HepG2 (cell line): ENCODE results near the gene HOXD9. TPM values are rescaled to one million over a fixed set of nuclear protein-coding genes. Genes with fewer than 3 reads are reported as not detected.

Experiments
- ATF2 ChIP-seq: sonication (generic); formaldehyde crosslinking; IDR thresholded peaks from 2 replicates; pipeline ENCODE4 v1.4.0; 2020; ENCODE audit warnings: missing genetic modification reagents
- CEBPB ChIP-seq: IDR thresholded peaks from 2 replicates; pipeline ENCODE4 v1.6.1; 2011; ENCODE audit warnings: low read depth, low read length, improper control_type of control experiment, borderline replicate concordance
- ELF1 ChIP-seq: sonication (generic); formaldehyde crosslinking; IDR thresholded peaks from 2 replicates; pipeline ENCODE4 v1.4.0; 2020; ENCODE audit warnings: missing genetic modification reagents
- HDAC1 ChIP-seq: sonication (generic); formaldehyde crosslinking; IDR thresholded peaks from 2 replicates; pipeline ENCODE4 v1.5.1; 2020; ENCODE audit warnings: mild to moderate bottlenecking, missing genetic modification reagents
- KAT8 ChIP-seq: IDR thresholded peaks from 2 replicates; pipeline ENCODE4 v1.6.1; 2016; ENCODE audit warnings: missing genetic modification reagents, missing compliant biosample characterization
- KMT2A ChIP-seq: sonication (generic); formaldehyde crosslinking; IDR thresholded peaks from 2 replicates; pipeline ENCODE4 v1.4.0; 2020; ENCODE audit warnings: missing genetic modification reagents
- MZF1 ChIP-seq: sonication (generic); formaldehyde crosslinking; IDR thresholded peaks from 2 replicates; pipeline ENCODE4 v1.8.1; 2023; ENCODE audit warnings: mild to moderate bottlenecking, missing genetic modification reagents, borderline replicate concordance
- NFRKB ChIP-seq: fragments of 450-650 bp; IDR thresholded peaks from 2 replicates; pipeline ENCODE4 v1.6.1; 2017
- NONO ChIP-seq, 2 experiments: fragments of 450-650 bp in 1 of 2; sonication (generic) in 1 of 2; formaldehyde crosslinking in 1 of 2; IDR thresholded peaks in 1 of 2; conservative IDR thresholded peaks in 1 of 2; 2 replicates each; pipeline versions ENCODE4 v1.6.1 to v1.8.0; 2017 to 2022; ENCODE audit warnings: mild to moderate bottlenecking in 1 of 2, missing genetic modification reagents in 1 of 2, moderate library complexity in 1 of 2
- NR1H2 ChIP-seq: sonication (generic); formaldehyde crosslinking; IDR thresholded peaks from 2 replicates; pipeline ENCODE4 v1.8.1; 2022; ENCODE audit warnings: low read depth, missing genetic modification reagents, borderline replicate concordance
- PATZ1 ChIP-seq: sonication (generic); formaldehyde crosslinking; IDR thresholded peaks from 2 replicates; pipeline ENCODE4 v1.4.0; 2020; ENCODE audit warnings: missing genetic modification reagents
- REPIN1 ChIP-seq: sonication (generic); formaldehyde crosslinking; IDR thresholded peaks from 2 replicates; pipeline ENCODE4 v1.8.0; 2022; ENCODE audit warnings: missing genetic modification reagents, low read depth, mild to moderate bottlenecking, borderline replicate concordance
- REXO4 ChIP-seq: sonication (generic); formaldehyde crosslinking; IDR thresholded peaks from 2 replicates; pipeline ENCODE4 v1.8.0; 2022; ENCODE audit warnings: missing genetic modification reagents, mild to moderate bottlenecking, borderline replicate concordance
- RXRA ChIP-seq: sonication (generic); formaldehyde crosslinking; IDR thresholded peaks from 2 replicates; pipeline ENCODE4 v1.5.1; 2020; ENCODE audit warnings: missing genetic modification reagents
- SMC3 ChIP-seq: IDR thresholded peaks from 2 replicates; pipeline ENCODE4 v1.6.1; 2011; ENCODE audit warnings: low read length, improper control_type of control experiment
- SPEN ChIP-seq: sonication (generic); formaldehyde crosslinking; IDR thresholded peaks from 2 replicates; pipeline ENCODE4 v1.5.1; 2020; ENCODE audit warnings: low read depth, mild to moderate bottlenecking, missing genetic modification reagents
- STAG1 ChIP-seq: sonication (generic); formaldehyde crosslinking; IDR thresholded peaks from 2 replicates; pipeline ENCODE4 v1.4.0; 2020; ENCODE audit warnings: missing genetic modification reagents
- TBP ChIP-seq: sonication (generic); formaldehyde crosslinking; IDR thresholded peaks from 2 replicates; pipeline ENCODE4 v1.5.0; 2020; ENCODE audit warnings: missing genetic modification reagents
- TFDP1 ChIP-seq: IDR thresholded peaks from 2 replicates; pipeline ENCODE4 v1.6.1; 2016; ENCODE audit warnings: missing compliant biosample characterization, missing genetic modification reagents, borderline replicate concordance
- ZBTB44 ChIP-seq: sonication (generic); formaldehyde crosslinking; IDR thresholded peaks from 2 replicates; pipeline ENCODE4 v1.4.0; 2020; ENCODE audit warnings: missing genetic modification reagents
- ZFP90 ChIP-seq: sonication (generic); formaldehyde crosslinking; IDR thresholded peaks from 2 replicates; pipeline ENCODE4 v1.8.0; 2022; ENCODE audit warnings: missing genetic modification reagents, mild to moderate bottlenecking, inconsistent platforms, borderline replicate concordance
- ZNF460 ChIP-seq: sonication (generic); formaldehyde crosslinking; IDR thresholded peaks from 2 replicates; pipeline ENCODE4 v1.5.1; 2020; ENCODE audit warnings: missing genetic modification reagents, mild to moderate bottlenecking, borderline replicate concordance
- ZNF558 ChIP-seq: sonication (generic); formaldehyde crosslinking; IDR thresholded peaks from 2 replicates; pipeline ENCODE4 v1.9.0; 2022; ENCODE audit warnings: mild to moderate bottlenecking, missing genetic modification reagents, borderline replicate concordance
- polyA plus RNA-seq, 8 experiments: library from polyadenylated mRNA; depleted of rRNA in 3 of 8; stranded (reverse) in 7 of 8; unstranded in 1 of 8; fragments of >200 nt; fragmentation: Illumina TruSeq in 4 of 8; extraction: Trizol in 4 of 8; gene quantifications; 2 replicates each; pipeline versions ENCODE4 v1.2.1 to v1.2.3, GENCODE V29; 2011 to 2016; ENCODE audit warnings: low read depth in 4 of 8, missing spikeins in 1 of 8, mixed read lengths in 1 of 8; ENCODE audit not compliant: insufficient read depth in 1 of 8
- total RNA-seq, 5 experiments: library from RNA; depleted of rRNA; stranded (reverse); fragments of >200 nt; fragmentation: Illumina TruSeq; extraction: Trizol; gene quantifications; 2 replicates each; pipeline ENCODE4 v1.2.3, GENCODE V29; 2016; ENCODE audit warnings: low read depth in 1 of 5

HOXD9 gene
- total and polyA plus RNA-seq, 2 of the 13 experiments (the other 11 are each of a cell fraction or from before 2014, with no cell fraction given), result not detected

- TF ChIP-seq RXRA (CRISPR knock-in tag), result peak; percentile 58; the same call in 1 of the 2 replicates
- TF ChIP-seq ZNF558 (CRISPR knock-in tag), result 0 out of 2 replicates have a peak, but pooled peaks have one; percentile 13
- no peak; the same call in 1 of the 2 replicates for TF ChIP-seq ZFP90 (CRISPR knock-in tag)
- TF ChIP-seq NONO (IDR thresholded peaks at IDR 0.05), result no peak
- no peak for TF ChIP-seq NONO (CRISPR knock-in tag; conservative IDR thresholded peaks at IDR 0.05)
- TF ChIP-seq NR1H2 (CRISPR knock-in tag), result no peak
- no peak for TF ChIP-seq NFRKB
- TF ChIP-seq TBP (CRISPR knock-in tag), result 0 out of 2 replicates have a peak, but pooled peaks have one; percentile 30
- TF ChIP-seq KAT8 (CRISPR knock-in tag), result no peak
- peak; percentile 59; the same call in 1 of the 2 replicates for TF ChIP-seq PATZ1 (CRISPR knock-in tag)
- TF ChIP-seq ZNF460 (CRISPR knock-in tag), result no peak; the same call in 1 of the 2 replicates
- TF ChIP-seq HDAC1 (CRISPR knock-in tag), result no peak; the same call in 1 of the 2 replicates
- TF ChIP-seq REPIN1 (CRISPR knock-in tag), result peak; percentile 76
- 0 out of 2 replicates have a peak, but pooled peaks have one; percentile 23 for TF ChIP-seq REXO4 (CRISPR knock-in tag)
- no peak for TF ChIP-seq MZF1 (CRISPR knock-in tag)
- no peak for TF ChIP-seq ZBTB44 (CRISPR knock-in tag)
- no peak for TF ChIP-seq SPEN
- peak; percentile 63; the same call in 1 of the 2 replicates for TF ChIP-seq KMT2A
- TF ChIP-seq ATF2 (CRISPR knock-in tag), result 0 out of 2 replicates have a peak, but pooled peaks have one; percentile 26
- peak; percentile 32 for TF ChIP-seq TFDP1
- TF ChIP-seq ELF1 (CRISPR knock-in tag), result peak; percentile 57; the same call in 1 of the 2 replicates
- peak; percentile 21; the same call in 1 of the 2 replicates for TF ChIP-seq SMC3
- TF ChIP-seq STAG1, result peak; percentile 95
- TF ChIP-seq CEBPB, result no peak
Observed at GRCh38 chr2:176088048-176088936, 34.2 kb upstream of the HOXD9 start (continued).
